OCI-LY7 (cell line): ENCODE measurements around the gene GRHL1.

ENCODE experiments used
- EZH2phosphoT487 ChIP-seq: fragments of 200-600 bp; sonication (generic); IDR thresholded peaks from 2 replicates; pipeline ENCODE4 v1.6.1; 2018; ENCODE audit warnings: low read depth, borderline replicate concordance, mild to moderate bottlenecking, mixed run types, antibody characterized with exemption, low read length, moderate library complexity, mixed read lengths
- TF ChIP-seq, protein P1 (sequence below): fragments of 200-600 bp; sonication (generic); conservative IDR thresholded peaks from 2 replicates; pipeline ENCODE4 v1.5.1; 2014; ENCODE audit warnings: mild to moderate bottlenecking, antibody characterized with exemption, low read length, moderate library complexity, mixed read lengths

- TF ChIP-seq, protein P1, sequence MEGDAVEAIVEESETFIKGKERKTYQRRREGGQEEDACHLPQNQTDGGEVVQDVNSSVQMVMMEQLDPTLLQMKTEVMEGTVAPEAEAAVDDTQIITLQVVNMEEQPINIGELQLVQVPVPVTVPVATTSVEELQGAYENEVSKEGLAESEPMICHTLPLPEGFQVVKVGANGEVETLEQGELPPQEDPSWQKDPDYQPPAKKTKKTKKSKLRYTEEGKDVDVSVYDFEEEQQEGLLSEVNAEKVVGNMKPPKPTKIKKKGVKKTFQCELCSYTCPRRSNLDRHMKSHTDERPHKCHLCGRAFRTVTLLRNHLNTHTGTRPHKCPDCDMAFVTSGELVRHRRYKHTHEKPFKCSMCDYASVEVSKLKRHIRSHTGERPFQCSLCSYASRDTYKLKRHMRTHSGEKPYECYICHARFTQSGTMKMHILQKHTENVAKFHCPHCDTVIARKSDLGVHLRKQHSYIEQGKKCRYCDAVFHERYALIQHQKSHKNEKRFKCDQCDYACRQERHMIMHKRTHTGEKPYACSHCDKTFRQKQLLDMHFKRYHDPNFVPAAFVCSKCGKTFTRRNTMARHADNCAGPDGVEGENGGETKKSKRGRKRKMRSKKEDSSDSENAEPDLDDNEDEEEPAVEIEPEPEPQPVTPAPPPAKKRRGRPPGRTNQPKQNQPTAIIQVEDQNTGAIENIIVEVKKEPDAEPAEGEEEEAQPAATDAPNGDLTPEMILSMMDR, result no peak
- TF ChIP-seq EZH2phosphoT487, result no peak
These were observed 20.4 kb downstream of the GRHL1 start for GRCh38 chr2:9971890-9972289.
